Neural cell (in vitro differentiated cells): ENCODE results near the gene GRB2. TPM values are rescaled to one million over a fixed set of nuclear protein-coding genes. Genes with fewer than 3 reads are reported as not detected.

ENCODE experiments used
- H2AFZ ChIP-seq: fragments of 200-600, 300-800 bp; sonication (generic), shearing (Covaris generic); 2 replicates; pipeline ENCODE4 v1.6.0; 2014; ENCODE audit warnings: low read depth, mild to moderate bottlenecking, antibody characterized with exemption, low read length, moderate library complexity
- H3F3A ChIP-seq: fragments of 200-600 bp; shearing (Covaris generic); 2 replicates; pipeline ENCODE4 v1.6.1; 2016; ENCODE audit warnings: mild to moderate bottlenecking, moderate library complexity, mixed read lengths, antibody characterized with exemption, low read length; ENCODE audit not compliant: insufficient read depth, poor library complexity, severe bottlenecking
- H3K27ac ChIP-seq: fragments of 200-600, 300-800 bp; sonication (generic), shearing (Covaris generic); 2 replicates; pipeline ENCODE4 v1.5.1; 2014; ENCODE audit warnings: mild to moderate bottlenecking, low read length, moderate library complexity
- H3K27me3 ChIP-seq: fragments of 300-800, 200-600 bp; sonication (generic), shearing (Covaris generic); 2 replicates; pipeline ENCODE4 v1.6.0; 2014; ENCODE audit warnings: mild to moderate bottlenecking, low read depth, low read length, moderate library complexity; ENCODE audit not compliant: insufficient read depth
- H3K36me3 ChIP-seq: fragments of 300-800, 200-600 bp; sonication (generic), shearing (Covaris generic); 2 replicates; pipeline ENCODE4 v1.5.1; 2014; ENCODE audit warnings: mild to moderate bottlenecking, antibody characterized with exemption, low read length, moderate library complexity; ENCODE audit not compliant: insufficient read depth
- H3K4me2 ChIP-seq: fragments of 300-800, 200-600 bp; sonication (generic), shearing (Covaris generic); 2 replicates; pipeline ENCODE4 v1.6.0; 2014; ENCODE audit warnings: mild to moderate bottlenecking, low read length
- H3K4me3 ChIP-seq: fragments of 300-800, 200-600 bp; sonication (generic), shearing (Covaris generic); 2 replicates; pipeline ENCODE4 v1.5.1; 2014; ENCODE audit warnings: mild to moderate bottlenecking, low read length, moderate library complexity
- H3K79me2 ChIP-seq: fragments of 200-600 bp; shearing (Covaris generic); replicated peaks from 2 replicates; pipeline ENCODE4 v1.6.0; 2014; ENCODE audit warnings: mild to moderate bottlenecking, low read length, moderate library complexity; ENCODE audit not compliant: insufficient read depth
- H3K9ac ChIP-seq: fragments of 300-800, 200-600 bp; sonication (generic), shearing (Covaris generic); 2 replicates; pipeline ENCODE4 v1.6.1; 2016; ENCODE audit warnings: mild to moderate bottlenecking, low read length, mixed read lengths
- H3K9me2 ChIP-seq: fragments of 200-600 bp; shearing (Covaris generic); 2 replicates; pipeline ENCODE4 v1.6.1; 2016; ENCODE audit warnings: mild to moderate bottlenecking, low read length, mixed read lengths; ENCODE audit not compliant: insufficient read depth
- H3K9me3 ChIP-seq: fragments of 200-600, 300-800 bp; sonication (generic), shearing (Covaris generic); 2 replicates; pipeline ENCODE4 v1.6.1; 2016; ENCODE audit warnings: mild to moderate bottlenecking, mixed run types, low read length, moderate library complexity, mixed read lengths
- H4K20me1 ChIP-seq: fragments of 200-600 bp; shearing (Covaris generic); 2 replicates; pipeline ENCODE4 v1.6.1; 2016; ENCODE audit warnings: mild to moderate bottlenecking, mixed run types; ENCODE audit not compliant: insufficient read depth
- CTCF ChIP-seq: fragments of 450-650 bp; IDR thresholded peaks from 2 replicates; pipeline ENCODE4 v1.5.1; 2014; ENCODE audit warnings: antibody characterized with exemption, mild to moderate bottlenecking, moderate library complexity; ENCODE audit not compliant: poor library complexity, severe bottlenecking
- EP300 ChIP-seq: fragments of 450-650 bp; conservative IDR thresholded peaks from 2 replicates; pipeline ENCODE4 v1.6.1; 2014; ENCODE audit warnings: antibody characterized with exemption, mild to moderate bottlenecking, moderate library complexity; ENCODE audit not compliant: poor library complexity, severe bottlenecking
- EZH2 ChIP-seq: fragments of 200-600, 300-800 bp; shearing (Covaris generic), sonication (generic); IDR thresholded peaks from 2 replicates; pipeline ENCODE4 v1.6.1; 2014; ENCODE audit warnings: antibody characterized with exemption, low read length, borderline replicate concordance, mild to moderate bottlenecking; ENCODE audit not compliant: insufficient read depth, poor library complexity, severe bottlenecking
- MXI1 ChIP-seq: fragments of 450-650 bp; conservative IDR thresholded peaks from 2 replicates; pipeline ENCODE4 v1.6.1; 2014; ENCODE audit warnings: antibody characterized with exemption, mild to moderate bottlenecking; ENCODE audit not compliant: poor library complexity, severe bottlenecking
- POLR2AphosphoS5 ChIP-seq: IDR thresholded peaks from 2 replicates; pipeline ENCODE4 v1.6.1; 2012
- RAD21 ChIP-seq: fragments of 450-650 bp; conservative IDR thresholded peaks from 2 replicates; pipeline ENCODE4 v1.6.1; 2014; ENCODE audit warnings: antibody characterized with exemption, mild to moderate bottlenecking, moderate library complexity
- SMC3 ChIP-seq: fragments of 450-650 bp; conservative IDR thresholded peaks from 2 replicates; pipeline ENCODE4 v1.6.1; 2014; ENCODE audit warnings: antibody characterized with exemption, mild to moderate bottlenecking, moderate library complexity; ENCODE audit not compliant: poor library complexity
- TAF1 ChIP-seq: IDR thresholded peaks from 2 replicates; pipeline ENCODE4 v1.6.1; 2012; ENCODE audit warnings: low read depth
- polyA plus RNA-seq: library from polyadenylated mRNA; depleted of rRNA; stranded (reverse); fragments of >200 nt; gene quantifications from 2 replicates; pipeline ENCODE4 v1.2.3, GENCODE V29; 2014
- TF ChIP-seq, protein P1 (sequence below): IDR thresholded peaks from 2 replicates; pipeline ENCODE4 v1.6.1; 2012; ENCODE audit warnings: borderline replicate concordance

Gene GRB2
- polyA plus RNA-seq, 1 donor from 2014 or later, result 134 TPM

DNA sequence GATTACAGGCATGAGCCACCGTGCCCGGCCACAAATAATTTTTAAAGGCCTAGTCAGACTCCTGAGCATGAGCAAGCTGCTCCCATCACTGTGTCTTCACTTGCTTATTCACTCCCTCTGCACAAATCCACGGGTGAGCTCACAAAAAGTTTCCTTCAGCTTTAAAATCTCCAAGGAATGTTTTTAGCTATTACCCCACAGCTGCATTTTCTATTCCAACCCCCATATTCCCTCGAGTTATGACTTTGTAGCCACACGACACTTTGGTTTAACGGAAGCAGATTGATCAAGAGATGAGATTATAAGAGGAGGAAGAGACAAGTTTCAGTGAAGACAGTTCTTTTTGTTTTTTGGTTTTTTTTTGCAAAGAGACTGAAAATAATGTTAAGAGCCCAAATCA, 67.1 kb downstream of the GRB2 start:
- Histone ChIP-seq H3K9ac (no peak overlapping the region), H3K79me2 (peaks cover 26% of the 10 kb centered on the region), H3F3A (no peaks in the 10 kb centered on the region), H3K27ac (no peak overlapping the region), H4K20me1 (no peaks in the 10 kb centered on the region), H3K27me3 (no peaks in the 10 kb centered on the region), H3K4me2 (no peak overlapping the region), H3K4me3 (no peak overlapping the region), H3K9me3 (no peaks in the 10 kb centered on the region), H3K36me3 (no peaks in the 10 kb centered on the region), H3K9me2 (no peaks in the 10 kb centered on the region), H2AFZ (no peak overlapping the region)
- TF ChIP-seq EP300 (no peak), CTCF (no peak), EZH2 (no peak), RAD21 (no peak), POLR2AphosphoS5 (no peak), SMC3 (no peak), TAF1 (no peak), MXI1 (no peak)
- TF ChIP-seq, protein P1, sequence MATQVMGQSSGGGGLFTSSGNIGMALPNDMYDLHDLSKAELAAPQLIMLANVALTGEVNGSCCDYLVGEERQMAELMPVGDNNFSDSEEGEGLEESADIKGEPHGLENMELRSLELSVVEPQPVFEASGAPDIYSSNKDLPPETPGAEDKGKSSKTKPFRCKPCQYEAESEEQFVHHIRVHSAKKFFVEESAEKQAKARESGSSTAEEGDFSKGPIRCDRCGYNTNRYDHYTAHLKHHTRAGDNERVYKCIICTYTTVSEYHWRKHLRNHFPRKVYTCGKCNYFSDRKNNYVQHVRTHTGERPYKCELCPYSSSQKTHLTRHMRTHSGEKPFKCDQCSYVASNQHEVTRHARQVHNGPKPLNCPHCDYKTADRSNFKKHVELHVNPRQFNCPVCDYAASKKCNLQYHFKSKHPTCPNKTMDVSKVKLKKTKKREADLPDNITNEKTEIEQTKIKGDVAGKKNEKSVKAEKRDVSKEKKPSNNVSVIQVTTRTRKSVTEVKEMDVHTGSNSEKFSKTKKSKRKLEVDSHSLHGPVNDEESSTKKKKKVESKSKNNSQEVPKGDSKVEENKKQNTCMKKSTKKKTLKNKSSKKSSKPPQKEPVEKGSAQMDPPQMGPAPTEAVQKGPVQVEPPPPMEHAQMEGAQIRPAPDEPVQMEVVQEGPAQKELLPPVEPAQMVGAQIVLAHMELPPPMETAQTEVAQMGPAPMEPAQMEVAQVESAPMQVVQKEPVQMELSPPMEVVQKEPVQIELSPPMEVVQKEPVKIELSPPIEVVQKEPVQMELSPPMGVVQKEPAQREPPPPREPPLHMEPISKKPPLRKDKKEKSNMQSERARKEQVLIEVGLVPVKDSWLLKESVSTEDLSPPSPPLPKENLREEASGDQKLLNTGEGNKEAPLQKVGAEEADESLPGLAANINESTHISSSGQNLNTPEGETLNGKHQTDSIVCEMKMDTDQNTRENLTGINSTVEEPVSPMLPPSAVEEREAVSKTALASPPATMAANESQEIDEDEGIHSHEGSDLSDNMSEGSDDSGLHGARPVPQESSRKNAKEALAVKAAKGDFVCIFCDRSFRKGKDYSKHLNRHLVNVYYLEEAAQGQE, result no peak

DNA sequence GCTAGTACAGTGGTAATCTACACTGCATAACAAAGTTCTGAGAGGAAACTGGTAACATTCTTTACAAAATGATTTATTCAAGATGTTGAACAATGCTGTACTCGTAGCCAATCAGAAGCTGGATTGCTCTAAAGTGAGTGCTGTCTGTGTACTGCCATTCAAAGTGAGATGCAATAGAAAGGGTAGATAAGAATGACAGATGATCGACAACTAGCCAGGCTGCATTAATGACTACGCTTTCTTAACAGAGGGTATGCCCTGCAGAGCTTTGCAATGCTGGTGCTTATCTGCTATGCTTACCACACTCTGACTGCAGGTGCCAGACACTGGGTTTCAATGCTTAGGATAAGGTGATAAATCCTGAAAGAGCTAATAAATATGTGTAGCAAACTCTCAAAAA, 70.2 kb downstream of the GRB2 start:
- no peaks in the 10 kb centered on the region for H3F3A ChIP-seq
- peak overlapping the region; percentile 34 for H3K4me3 ChIP-seq
- no peaks in the 10 kb centered on the region for H3K9me2 ChIP-seq
- H3K4me2 ChIP-seq, result peak overlapping the region; percentile 43
- no peaks in the 10 kb centered on the region for H4K20me1 ChIP-seq
- no peaks in the 10 kb centered on the region for H3K27me3 ChIP-seq
- H3K9ac ChIP-seq, result no peak overlapping the region
- TF ChIP-seq RAD21, result no peak
- TF ChIP-seq EP300, result peak; percentile 92
- no peak for TF ChIP-seq SMC3
- TF ChIP-seq, protein P1, result no peak
- TF ChIP-seq TAF1, result no peak
- TF ChIP-seq CTCF, result no peak
- no peak for TF ChIP-seq POLR2AphosphoS5
- no peak for TF ChIP-seq EZH2
- no peak for TF ChIP-seq MXI1
- H3K79me2 ChIP-seq, result peaks cover 17% of the 10 kb centered on the region
- peak overlapping the region; percentile 23 for H3K27ac ChIP-seq
- no peaks in the 10 kb centered on the region for H3K36me3 ChIP-seq
- H2AFZ ChIP-seq, result no peak overlapping the region
- H3K9me3 ChIP-seq, result no peaks in the 10 kb centered on the region
